Glutamatergic neuron (in vitro differentiated cells): ENCODE measurements around the gene IFT52. TPM values are rescaled to one million over a fixed set of nuclear protein-coding genes. Genes with fewer than 3 reads are reported as not detected.
"Not testable (repeated sequence)": the region's sequence is repeated elsewhere in the genome, so short reads cannot be mapped to it uniquely, and the experiment has no call there.

Experiments used
- DNase-seq: peaks from one replicate; pipeline ENCODE4 v3.0.0; 2022
- H3K27ac Mint-ChIP-seq: one replicate; pipeline ENCODE4 v1.8.0; 2020; ENCODE audit warnings: mild to moderate bottlenecking, mixed read lengths, inconsistent platforms; ENCODE audit not compliant: unreplicated experiment
- H3K27me3 Mint-ChIP-seq: one replicate; pipeline ENCODE4 v1.8.0; 2020; ENCODE audit warnings: mild to moderate bottlenecking, moderate library complexity, mixed read lengths, inconsistent platforms; ENCODE audit not compliant: unreplicated experiment
- H3K36me3 Mint-ChIP-seq: one replicate; pipeline ENCODE4 v1.8.0; 2020; ENCODE audit warnings: mild to moderate bottlenecking, mixed read lengths, inconsistent platforms; ENCODE audit not compliant: unreplicated experiment
- H3K4me1 Mint-ChIP-seq: one replicate; pipeline ENCODE4 v1.8.0; 2020; ENCODE audit warnings: mild to moderate bottlenecking, low read depth, mixed read lengths, inconsistent platforms; ENCODE audit not compliant: unreplicated experiment
- H3K4me3 Mint-ChIP-seq: one replicate; pipeline ENCODE4 v1.8.0; 2020; ENCODE audit warnings: mild to moderate bottlenecking, mixed read lengths, inconsistent platforms; ENCODE audit not compliant: unreplicated experiment
- H3K9me3 Mint-ChIP-seq: one replicate; pipeline ENCODE4 v1.8.0; 2020; ENCODE audit warnings: mild to moderate bottlenecking, moderate library complexity, mixed read lengths, inconsistent platforms; ENCODE audit not compliant: unreplicated experiment
- total RNA-seq: library from RNA; stranded (reverse); fragmentation: NEBNext Ultra II Directional; extraction: Animal tissue kit (Norgen Biotek cat#: 25700); gene quantifications from one replicate; pipeline ENCODE4 v1.2.1, GENCODE V29; 2021; ENCODE audit not compliant: unreplicated experiment
- TF ChIP-seq, protein P1 (sequence below): fragments of 200-600 bp; sonication (generic); IDR thresholded peaks from one replicate; pipeline ENCODE4 v1.5.0; 2021; ENCODE audit not compliant: partially characterized antibody, unreplicated experiment

Gene IFT52
- total RNA-seq, 1 donor from 2014 or later, result 40.3 TPM

DNA sequence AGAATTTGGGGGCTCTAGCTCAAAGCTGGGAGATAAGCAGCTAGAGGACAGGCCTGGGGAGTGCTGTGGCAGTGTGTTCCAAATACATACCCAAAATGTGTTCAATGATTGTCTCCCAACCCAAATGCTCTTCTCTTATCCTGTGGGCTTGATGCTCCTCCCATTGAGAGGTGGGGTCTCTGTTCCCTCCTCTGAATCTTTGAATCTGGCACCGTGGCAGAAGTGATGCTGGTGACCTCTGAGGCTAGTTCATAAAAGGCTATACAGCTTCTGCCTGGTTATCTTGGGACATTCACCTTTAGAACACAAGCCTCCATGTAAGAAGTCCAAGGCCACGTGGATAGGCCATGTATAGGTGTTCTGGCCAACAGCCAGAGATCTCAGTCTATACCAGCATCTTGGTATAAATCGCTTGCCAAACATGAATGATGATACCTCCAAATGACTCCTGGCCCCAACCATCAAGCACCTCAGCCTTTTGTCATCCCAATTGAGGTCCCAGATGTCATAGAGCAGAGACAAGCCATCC, 60.3 kb downstream of the IFT52 start:
- no peaks in the 10 kb centered on the region for H3K4me1 Mint-ChIP-seq
- no peaks in the 10 kb centered on the region for H3K36me3 Mint-ChIP-seq
- H3K27ac Mint-ChIP-seq, result no peak overlapping the region
- peaks cover 5% of the 10 kb centered on the region for H3K9me3 Mint-ChIP-seq
- TF ChIP-seq, protein P1, sequence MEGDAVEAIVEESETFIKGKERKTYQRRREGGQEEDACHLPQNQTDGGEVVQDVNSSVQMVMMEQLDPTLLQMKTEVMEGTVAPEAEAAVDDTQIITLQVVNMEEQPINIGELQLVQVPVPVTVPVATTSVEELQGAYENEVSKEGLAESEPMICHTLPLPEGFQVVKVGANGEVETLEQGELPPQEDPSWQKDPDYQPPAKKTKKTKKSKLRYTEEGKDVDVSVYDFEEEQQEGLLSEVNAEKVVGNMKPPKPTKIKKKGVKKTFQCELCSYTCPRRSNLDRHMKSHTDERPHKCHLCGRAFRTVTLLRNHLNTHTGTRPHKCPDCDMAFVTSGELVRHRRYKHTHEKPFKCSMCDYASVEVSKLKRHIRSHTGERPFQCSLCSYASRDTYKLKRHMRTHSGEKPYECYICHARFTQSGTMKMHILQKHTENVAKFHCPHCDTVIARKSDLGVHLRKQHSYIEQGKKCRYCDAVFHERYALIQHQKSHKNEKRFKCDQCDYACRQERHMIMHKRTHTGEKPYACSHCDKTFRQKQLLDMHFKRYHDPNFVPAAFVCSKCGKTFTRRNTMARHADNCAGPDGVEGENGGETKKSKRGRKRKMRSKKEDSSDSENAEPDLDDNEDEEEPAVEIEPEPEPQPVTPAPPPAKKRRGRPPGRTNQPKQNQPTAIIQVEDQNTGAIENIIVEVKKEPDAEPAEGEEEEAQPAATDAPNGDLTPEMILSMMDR, result no peak
- DNase-seq, result no peak
- H3K27me3 Mint-ChIP-seq, result peaks cover under 1% of the 10 kb centered on the region
- no peak overlapping the region for H3K4me3 Mint-ChIP-seq

DNA sequence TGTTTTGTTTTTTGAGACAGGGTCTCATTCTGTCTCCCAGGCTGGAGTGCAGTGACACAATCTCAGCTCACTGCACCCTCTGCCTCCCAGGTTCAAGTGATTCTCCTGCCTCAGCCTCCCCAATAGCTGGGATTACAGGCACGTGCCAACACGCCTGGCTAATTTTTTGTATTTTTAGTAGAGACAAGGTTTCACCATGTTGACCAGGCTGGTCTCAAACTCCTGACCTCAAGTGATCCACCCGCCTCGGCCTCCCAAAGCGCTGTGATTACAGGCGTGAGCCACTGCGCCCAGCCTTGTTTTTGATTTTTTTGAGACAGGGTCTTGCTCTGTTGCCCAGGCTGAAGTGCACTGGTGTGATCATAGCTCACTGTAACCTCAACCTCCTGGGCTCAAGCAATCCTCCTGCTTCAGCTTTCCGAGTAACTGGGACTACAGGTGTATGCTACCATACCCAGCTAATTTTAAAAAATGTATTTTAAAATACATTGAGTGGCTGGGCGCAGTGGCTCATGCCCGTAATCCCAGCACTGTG, 61.0 kb downstream of the IFT52 start:
- H3K27me3 Mint-ChIP-seq, DNase-seq, H3K36me3 Mint-ChIP-seq, H3K9me3 Mint-ChIP-seq, H3K4me1 Mint-ChIP-seq, H3K27ac Mint-ChIP-seq, H3K4me3 Mint-ChIP-seq: not testable (repeated sequence)

DNA sequence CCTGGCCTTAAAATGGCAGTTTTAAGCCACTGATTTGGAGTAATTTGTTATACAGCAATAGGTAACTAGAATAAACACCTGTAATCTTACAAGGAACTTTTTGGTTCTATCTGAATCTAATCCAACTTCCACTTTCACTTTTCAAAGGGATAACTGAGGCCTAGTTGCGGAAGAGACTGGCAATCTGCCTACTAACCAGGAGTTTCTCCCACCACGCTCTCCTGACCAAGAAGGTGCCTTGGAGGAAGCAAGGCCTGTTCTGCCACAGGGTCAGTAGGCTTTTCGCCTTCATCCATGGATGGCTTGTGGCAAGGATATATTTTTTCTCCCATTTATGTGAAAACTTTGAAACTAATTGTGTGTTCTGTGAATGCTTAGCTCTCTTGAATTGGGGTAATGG, 63.2 kb downstream of the IFT52 start:
- no peaks in the 10 kb centered on the region for H3K36me3 Mint-ChIP-seq
- peaks cover 4% of the 10 kb centered on the region for H3K27me3 Mint-ChIP-seq
- no peak overlapping the region for H3K27ac Mint-ChIP-seq
- no peak for DNase-seq
- H3K9me3 Mint-ChIP-seq, result peaks cover 8% of the 10 kb centered on the region
- no peak overlapping the region for H3K4me3 Mint-ChIP-seq
- TF ChIP-seq, protein P1, result no peak
- H3K4me1 Mint-ChIP-seq, result no peaks in the 10 kb centered on the region

DNA sequence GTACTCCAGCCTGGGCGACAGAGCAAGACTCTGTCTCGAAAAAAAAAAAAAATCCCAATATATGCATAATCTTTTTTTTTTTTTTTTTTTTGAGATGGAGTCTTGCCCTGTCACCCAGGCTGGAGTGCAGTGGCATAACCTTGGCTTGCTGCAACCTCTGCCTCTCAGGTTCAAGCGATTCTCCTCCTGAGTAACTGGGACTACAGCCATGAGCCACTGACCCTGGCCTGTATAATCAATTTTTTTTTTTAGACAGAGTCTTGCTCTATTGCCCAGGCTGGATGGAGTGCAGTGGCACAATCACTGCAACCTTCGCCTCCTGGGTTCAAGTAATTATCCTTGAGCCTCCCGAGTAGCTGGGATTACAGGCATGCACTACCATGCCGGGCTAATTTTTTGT, 64.4 kb downstream of the IFT52 start:
- H3K27ac Mint-ChIP-seq, H3K36me3 Mint-ChIP-seq, H3K4me3 Mint-ChIP-seq, DNase-seq, H3K9me3 Mint-ChIP-seq, H3K4me1 Mint-ChIP-seq, H3K27me3 Mint-ChIP-seq: not testable (repeated sequence)

DNA sequence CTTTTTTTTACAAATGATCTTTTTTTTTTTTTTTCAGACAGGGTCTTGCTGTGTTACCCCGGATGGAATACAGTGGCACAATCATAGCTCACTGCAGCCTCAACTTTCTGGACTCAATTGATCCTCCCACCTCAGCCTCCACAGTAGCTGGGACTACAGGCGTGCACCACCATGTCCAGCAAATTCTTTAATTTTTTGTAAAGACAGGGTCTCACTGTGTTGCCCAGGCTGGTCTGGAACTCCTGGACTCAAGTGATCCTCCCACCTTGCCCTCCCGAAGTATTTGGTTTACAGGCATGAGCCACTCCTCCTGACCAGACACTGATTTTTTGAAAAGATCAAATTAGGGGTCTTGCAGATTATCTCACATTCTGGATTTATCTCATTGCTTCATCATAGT, 65.2 kb downstream of the IFT52 start:
- Mint-ChIP-seq H3K4me3 (peak overlapping the region; percentile 62), H3K36me3 (no peaks in the 10 kb centered on the region), H3K4me1 (no peaks in the 10 kb centered on the region), H3K9me3 (peaks cover 8% of the 10 kb centered on the region), H3K27ac (no peak overlapping the region), H3K27me3 (peaks cover 4% of the 10 kb centered on the region)
- TF ChIP-seq, protein P1, result no peak
- DNase-seq, result no peak

DNA sequence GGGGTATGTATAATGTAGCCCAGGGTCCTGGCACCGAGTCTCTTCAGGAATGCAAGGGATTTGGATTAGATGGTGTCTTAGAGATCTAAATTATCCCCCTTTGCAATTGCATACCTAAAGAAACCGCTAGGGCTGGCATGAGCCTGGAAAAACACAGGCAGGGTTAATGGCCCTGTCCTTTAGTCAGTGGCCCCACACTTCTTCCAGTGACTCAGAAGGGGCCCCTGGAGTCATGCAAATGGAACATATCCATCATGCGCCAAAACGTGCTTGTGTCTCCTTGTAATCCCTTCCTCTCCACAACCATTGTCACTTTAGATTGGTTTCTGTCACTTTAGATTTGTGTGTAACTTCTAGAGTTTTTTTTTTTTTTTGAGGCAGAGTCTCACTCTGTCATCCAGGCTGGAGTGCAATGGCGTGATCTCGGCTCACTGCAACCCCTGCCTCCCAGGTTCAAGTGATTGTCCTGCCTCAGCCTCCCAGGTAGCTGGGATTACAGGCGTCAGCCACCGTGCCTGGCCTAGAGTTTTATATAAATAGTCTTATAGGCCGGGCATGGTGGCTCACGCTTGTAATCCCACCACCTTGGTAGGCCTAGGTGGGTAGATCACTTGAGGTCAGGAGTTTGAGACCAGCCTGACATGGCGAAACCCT, 67.5 kb downstream of the IFT52 start:
- TF ChIP-seq, protein P1, result no peak

More for the DNA sequence above, 67.5 kb downstream of the IFT52 start:
- peak overlapping the region; percentile 95 for H3K4me3 Mint-ChIP-seq
- H3K4me1 Mint-ChIP-seq, result no peaks in the 10 kb centered on the region
- no peaks in the 10 kb centered on the region for H3K36me3 Mint-ChIP-seq
- H3K27ac Mint-ChIP-seq, result no peak overlapping the region
- peaks cover 8% of the 10 kb centered on the region for H3K9me3 Mint-ChIP-seq
- no peak for DNase-seq
- peaks cover 4% of the 10 kb centered on the region for H3K27me3 Mint-ChIP-seq
